ENCODE data around the gene KCTD17.

The KCTD17 gene

DNA sequence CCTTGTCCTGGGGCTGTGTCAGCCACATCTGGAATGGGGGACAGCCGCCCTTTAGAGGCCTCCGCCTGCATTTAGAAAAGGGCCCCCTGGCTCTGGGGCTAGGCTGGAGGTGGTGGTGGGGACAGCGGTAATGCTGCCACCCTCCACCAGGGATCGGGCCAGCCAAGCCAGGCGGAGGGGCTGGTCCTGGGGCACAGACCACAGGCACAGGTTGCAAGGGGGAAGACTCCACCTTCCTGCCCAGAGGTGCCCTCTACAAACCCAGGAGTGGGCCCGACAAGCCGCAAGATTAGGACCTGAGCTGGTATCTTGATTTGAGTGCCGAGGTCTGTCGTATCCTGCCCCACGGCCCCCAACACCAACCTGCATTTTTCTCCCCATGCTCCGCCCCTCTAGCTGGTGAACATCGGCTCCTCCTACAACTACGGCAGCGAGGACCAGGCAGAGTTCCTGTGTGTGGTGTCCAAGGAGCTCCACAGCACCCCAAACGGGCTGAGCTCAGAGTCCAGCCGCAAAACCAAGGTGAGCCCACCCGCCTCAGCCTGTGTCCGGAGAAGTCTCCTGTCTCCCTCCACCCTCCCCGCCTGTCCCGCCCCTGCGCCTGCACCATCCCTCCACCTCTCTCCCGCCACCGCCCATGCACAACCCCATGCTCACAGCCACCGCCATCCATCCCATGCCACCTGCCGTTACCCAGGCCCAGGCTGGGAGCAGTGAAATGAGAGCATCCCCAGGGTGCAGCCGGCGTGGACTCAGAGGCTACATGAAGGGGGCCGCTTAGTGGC, 7.6 kb downstream of the KCTD17 start:
- no peak overlapping the region for H3K27ac ChIP-seq
- TF ChIP-seq ZFX (IDR thresholded peaks at IDR 0.05; ENCODE audit: borderline replicate concordance): no peak
- TF ChIP-seq, protein P1, sequence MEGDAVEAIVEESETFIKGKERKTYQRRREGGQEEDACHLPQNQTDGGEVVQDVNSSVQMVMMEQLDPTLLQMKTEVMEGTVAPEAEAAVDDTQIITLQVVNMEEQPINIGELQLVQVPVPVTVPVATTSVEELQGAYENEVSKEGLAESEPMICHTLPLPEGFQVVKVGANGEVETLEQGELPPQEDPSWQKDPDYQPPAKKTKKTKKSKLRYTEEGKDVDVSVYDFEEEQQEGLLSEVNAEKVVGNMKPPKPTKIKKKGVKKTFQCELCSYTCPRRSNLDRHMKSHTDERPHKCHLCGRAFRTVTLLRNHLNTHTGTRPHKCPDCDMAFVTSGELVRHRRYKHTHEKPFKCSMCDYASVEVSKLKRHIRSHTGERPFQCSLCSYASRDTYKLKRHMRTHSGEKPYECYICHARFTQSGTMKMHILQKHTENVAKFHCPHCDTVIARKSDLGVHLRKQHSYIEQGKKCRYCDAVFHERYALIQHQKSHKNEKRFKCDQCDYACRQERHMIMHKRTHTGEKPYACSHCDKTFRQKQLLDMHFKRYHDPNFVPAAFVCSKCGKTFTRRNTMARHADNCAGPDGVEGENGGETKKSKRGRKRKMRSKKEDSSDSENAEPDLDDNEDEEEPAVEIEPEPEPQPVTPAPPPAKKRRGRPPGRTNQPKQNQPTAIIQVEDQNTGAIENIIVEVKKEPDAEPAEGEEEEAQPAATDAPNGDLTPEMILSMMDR (IDR thresholded peaks at IDR 0.05): no peak

DNA sequence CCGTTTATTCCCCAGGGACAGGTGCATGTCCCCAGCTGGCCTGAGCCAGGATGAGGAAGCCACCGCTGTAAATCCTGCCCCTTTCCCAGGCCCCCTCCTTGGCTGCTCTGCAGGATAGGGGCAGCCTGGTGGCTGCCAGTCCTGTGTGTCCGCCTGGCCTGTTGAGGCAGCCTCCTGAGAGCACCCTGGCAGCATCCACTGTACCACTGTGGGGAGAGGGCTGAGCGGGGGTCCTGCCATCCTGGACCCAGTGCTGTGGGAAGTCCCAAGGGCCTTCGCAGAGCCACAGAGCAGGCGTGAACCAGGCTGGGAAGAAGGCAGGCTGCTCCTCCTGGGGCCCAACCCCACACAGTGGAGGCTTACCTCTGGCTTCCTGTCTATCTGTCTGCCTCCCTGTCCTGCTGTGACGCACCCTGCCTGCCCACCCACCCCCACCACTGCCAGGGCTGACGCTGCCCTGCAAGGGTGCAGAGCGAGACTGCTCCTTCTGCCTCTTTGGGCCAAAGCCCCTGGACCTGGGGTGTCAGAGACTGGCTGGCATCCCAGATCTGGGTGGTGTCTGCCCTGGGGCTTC, 8.4 kb downstream of the KCTD17 start:
- H3K27ac ChIP-seq: no peak overlapping the region
- no peak for TF ChIP-seq ZFX (IDR thresholded peaks at IDR 0.05; ENCODE audit: borderline replicate concordance)
- TF ChIP-seq, protein P1 (IDR thresholded peaks at IDR 0.05): no peak

DNA sequence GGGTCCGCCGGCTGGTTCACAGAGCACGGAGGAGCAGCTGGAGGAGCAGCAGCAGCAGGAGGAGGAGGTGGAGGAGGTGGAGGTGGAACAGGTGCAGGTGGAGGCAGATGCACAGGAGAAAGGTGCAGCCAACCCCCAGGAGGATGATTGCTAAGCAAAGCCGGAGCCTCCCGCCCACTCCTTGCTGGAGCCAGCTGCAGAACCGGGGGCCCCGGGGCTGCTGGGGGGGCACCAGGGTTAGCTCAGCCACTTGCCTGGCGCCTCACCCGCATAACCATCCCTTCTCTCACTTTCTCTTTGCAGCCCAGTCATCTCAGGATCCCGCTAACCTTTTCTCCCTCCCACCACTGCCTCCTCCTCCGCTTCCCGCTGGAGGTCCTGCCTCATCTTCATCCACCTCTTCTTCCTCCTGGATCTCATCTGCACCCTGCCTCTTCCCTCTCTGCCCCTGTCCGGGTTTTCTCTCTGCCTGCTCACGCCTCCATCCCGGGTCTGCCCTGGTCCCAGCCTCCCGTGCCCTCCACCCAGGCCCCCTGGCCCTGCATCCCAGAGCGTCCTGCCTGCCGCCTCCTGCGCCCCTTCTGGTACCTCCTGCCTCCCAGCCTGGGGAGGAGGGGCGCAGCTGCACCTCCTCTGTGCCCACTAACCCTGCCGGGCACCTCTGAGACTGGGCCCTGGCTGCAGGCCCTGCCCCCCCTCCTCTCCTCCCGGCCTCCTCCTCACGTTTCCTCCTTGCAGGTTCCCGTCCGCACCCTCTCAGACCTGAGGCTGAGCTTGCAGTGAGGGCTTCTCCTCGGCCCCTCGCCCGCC, 9.5 kb downstream of the KCTD17 start:
- TF ChIP-seq, protein P1 (IDR thresholded peaks at IDR 0.05): no peak

DNA sequence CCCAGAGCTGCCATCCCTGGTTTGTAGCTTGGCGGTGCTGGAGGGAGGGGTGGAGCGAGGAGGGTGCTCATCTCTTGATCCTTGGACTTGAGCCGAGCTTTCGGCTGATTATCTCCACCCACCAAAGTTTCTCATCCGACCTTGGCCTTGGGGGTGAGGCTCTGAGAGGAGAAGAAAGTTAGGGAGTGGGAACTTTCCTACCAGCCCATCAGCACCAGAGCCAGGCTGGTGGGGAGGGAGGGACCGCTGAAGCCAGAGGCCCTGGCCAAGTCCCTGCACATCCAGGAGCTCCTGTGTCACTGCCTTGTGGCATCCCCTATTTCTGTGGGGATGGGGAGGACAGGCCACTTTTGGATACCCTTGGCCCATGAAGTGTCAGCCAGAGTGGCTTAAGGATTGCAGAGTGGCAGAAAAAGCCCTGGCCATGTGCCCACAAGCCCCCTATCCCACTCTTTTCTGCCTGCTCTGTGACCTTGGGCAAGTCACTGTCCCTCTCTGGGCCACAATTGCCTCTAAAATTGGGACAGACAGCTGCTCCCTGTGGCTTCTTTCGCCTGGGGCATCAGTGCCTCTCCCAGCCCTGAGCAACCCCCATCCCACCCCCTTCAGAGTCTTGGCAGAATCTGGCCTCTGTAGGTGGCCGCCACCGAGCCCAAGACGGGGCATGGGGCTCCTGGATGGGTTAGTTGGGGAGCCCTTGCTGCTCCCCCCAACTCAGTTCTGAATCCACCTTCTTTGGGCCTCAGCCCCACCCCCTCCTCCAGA, 10.3 kb downstream of the KCTD17 start:
- no peak overlapping the region for H3K27ac ChIP-seq
- no peak for TF ChIP-seq ZFX (IDR thresholded peaks at IDR 0.05; ENCODE audit: borderline replicate concordance)
- TF ChIP-seq, protein P1 (IDR thresholded peaks at IDR 0.05): no peak

More for the DNA sequence above, 9.5 kb downstream of the KCTD17 start:
- H3K27ac ChIP-seq: no peak overlapping the region

DNA sequence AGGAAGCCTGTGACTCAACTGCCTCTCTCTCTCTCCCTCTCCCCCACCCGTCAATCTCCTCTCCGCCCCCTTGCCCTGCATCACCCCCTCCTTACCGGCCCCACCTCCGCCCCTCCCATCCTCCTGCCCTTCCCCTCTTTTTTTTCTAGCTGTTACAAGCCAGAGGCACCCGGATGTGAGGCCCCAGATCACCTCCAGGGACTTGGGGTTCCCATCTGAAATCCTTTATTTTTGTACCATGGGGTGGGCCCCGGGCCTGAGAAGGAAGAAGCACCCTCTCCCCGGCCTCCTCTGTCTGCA, 10.8 kb downstream of the KCTD17 start:
- no peak overlapping the region for H3K27ac ChIP-seq
- TF ChIP-seq, protein P1 (IDR thresholded peaks at IDR 0.05): no peak
- TF ChIP-seq ZFX (IDR thresholded peaks at IDR 0.05; ENCODE audit: borderline replicate concordance): no peak

DNA sequence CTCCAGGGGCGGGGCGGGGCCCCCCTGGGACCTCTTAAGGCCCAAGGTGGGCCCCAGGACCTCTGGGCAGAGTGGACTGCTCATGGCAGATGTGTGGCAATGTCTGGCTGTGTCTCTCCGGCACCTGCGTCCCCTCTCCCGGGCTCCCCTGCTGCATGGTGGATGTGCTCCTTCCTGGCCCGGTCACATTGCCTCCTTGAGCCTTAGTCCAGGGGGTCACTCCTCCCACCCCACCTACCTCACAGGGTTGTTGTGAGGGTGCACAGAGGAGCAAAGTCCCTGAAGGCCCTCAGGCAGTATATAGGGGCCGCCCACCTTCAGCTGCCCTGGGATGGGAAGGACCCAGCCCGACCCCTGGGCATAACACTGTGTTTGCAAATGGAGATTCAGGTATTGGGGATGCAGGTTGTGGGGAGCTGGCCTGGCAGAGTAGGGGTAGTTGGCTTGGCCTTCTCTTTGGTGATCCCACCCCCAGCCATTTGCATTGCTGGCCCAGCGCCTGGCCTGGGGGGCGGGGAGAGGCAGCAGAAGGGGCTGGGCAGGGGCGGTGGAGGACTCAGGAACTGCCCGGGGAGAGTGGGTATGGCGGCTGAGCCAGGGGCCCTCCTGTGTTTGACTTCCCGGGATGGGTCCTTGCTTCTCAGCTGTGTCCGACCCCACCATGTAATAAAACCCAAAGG, 11.3 kb downstream of the KCTD17 start:
- TF ChIP-seq, protein P1 (IDR thresholded peaks at IDR 0.05): no peak
- no peak for TF ChIP-seq ZFX (IDR thresholded peaks at IDR 0.05; ENCODE audit: borderline replicate concordance)

More for the DNA sequence above, 11.3 kb downstream of the KCTD17 start:
- H3K27ac ChIP-seq: no peak overlapping the region

Data from 22Rv1 (cell line).